HepG2 (cell line): ENCODE measurements around the gene LUC7L2. TPM values are rescaled to one million over a fixed set of nuclear protein-coding genes. Genes with fewer than 3 reads are reported as not detected.

Experiments
- ATAC-seq: fragments of 200-7000 bp; cut with Tn5 transposase; 3 replicates; pipeline ENCODE4 v1.9.1; 2020; ENCODE audit warnings: mild to moderate bottlenecking, moderate library complexity
- BruUV-seq: library from RNA; stranded (reverse); fragments of 400-500 nt; replicated peaks from 2 replicates; lab custom pipeline; 2021; lab: Mats Ljungman, UMichigan
- CTCF ChIA-PET: fragments of 300-600 bp; formaldehyde crosslinking; extraction: SDS; loops from one replicate; lab custom pipeline; 2021; ENCODE audit warnings: low total read pairs, inconsistent platforms, low intra/inter-chr PET ratio; lab: Yijun Ruan, JAX
- POLR2A ChIA-PET: fragments of 350-600 bp; sonication (Branson Sonifier 250); formaldehyde crosslinking; loops from one replicate; lab custom pipeline; 2020; ENCODE audit warnings: antibody characterized with exemption, inconsistent platforms; lab: Yijun Ruan, JAX
- DNase-seq: peaks from one replicate; pipeline ENCODE4 v3.0.0-alpha.2; 2015; ENCODE audit warnings: low spot score
- FAIRE-seq: peaks from 3 replicates; lab custom pipeline; 2011; peaks lifted over from hg19 to GRCh38; lab: Jason Lieb, UNC
- H2AFZ ChIP-seq: one replicate; pipeline ENCODE4 v1.6.1; 2011; ENCODE audit warnings: low read length, inconsistent platforms
- H3K27ac ChIP-seq: fragments of 300-600 bp; 3 replicates; pipeline ENCODE4 v1.8.0; 2011; ENCODE audit warnings: mixed run types, mild to moderate bottlenecking, mixed read lengths, low read length, inconsistent platforms; ENCODE audit not compliant: insufficient read depth; ENCODE audit errors: extremely low read length
- H3K27me3 ChIP-seq, 2 experiments: fragments of 200-600 bp in 1 of 2; 2 replicates in 1 of 2; 3 replicates in 1 of 2; pipeline versions ENCODE4 v1.6.0 to v1.8.0; 2011; ENCODE audit warnings: low read length in 2 of 2, mild to moderate bottlenecking in 2 of 2, moderate library complexity in 2 of 2, inconsistent platforms in 1 of 2; ENCODE audit not compliant: insufficient read depth in 2 of 2, control insufficient read depth in 1 of 2
- H3K36me3 ChIP-seq, 2 experiments: fragments of 200-600 bp in 1 of 2; replicated peaks in 1 of 2; 2 replicates in 1 of 2; 3 replicates in 1 of 2; pipeline versions ENCODE4 v1.5.1 to v1.8.0; 2011; ENCODE audit warnings: low read length in 2 of 2, inconsistent platforms in 1 of 2; ENCODE audit not compliant: insufficient read depth in 2 of 2, control insufficient read depth in 1 of 2
- H3K4me1 ChIP-seq: 2 replicates; pipeline ENCODE4 v1.5.1; 2012; ENCODE audit warnings: low read length, inconsistent platforms; ENCODE audit not compliant: insufficient read depth
- H3K4me2 ChIP-seq: 2 replicates; pipeline ENCODE4 v1.6.0; 2011; ENCODE audit warnings: low read depth, low read length, inconsistent platforms
- H3K4me3 ChIP-seq, 3 experiments: fragments of 200-600 bp in 1 of 3; sonication (generic), shearing (Covaris generic) in 1 of 3; replicated peaks in 1 of 3; 2 replicates each; pipeline ENCODE4 v1.5.1; 2011 to 2016; ENCODE audit warnings: low read length in 3 of 3, inconsistent platforms in 2 of 3, low read depth in 2 of 3, mild to moderate bottlenecking in 2 of 3, control low read depth in 1 of 3, mixed read lengths in 1 of 3; ENCODE audit not compliant: insufficient read depth in 1 of 3
- H3K79me2 ChIP-seq: one replicate; pipeline ENCODE4 v1.6.1; 2011; ENCODE audit warnings: low read length, inconsistent platforms; ENCODE audit not compliant: insufficient read depth
- H3K9ac ChIP-seq: 2 replicates; pipeline ENCODE4 v1.6.0; 2011; ENCODE audit warnings: mild to moderate bottlenecking, low read depth, low read length, inconsistent platforms; ENCODE audit not compliant: insufficient read depth
- H3K9me3 ChIP-seq: 2 replicates; pipeline ENCODE4 v1.5.1; 2012; ENCODE audit warnings: mild to moderate bottlenecking, low read length
- H4K20me1 ChIP-seq: 2 replicates; pipeline ENCODE4 v1.6.0; 2011; ENCODE audit warnings: inconsistent platforms, mild to moderate bottlenecking, low read length, moderate library complexity; ENCODE audit not compliant: insufficient read depth
- RARG ChIP-seq: sonication (generic); formaldehyde crosslinking; IDR thresholded peaks from 2 replicates; pipeline ENCODE4 v1.4.0; 2020; ENCODE audit warnings: low read depth, mild to moderate bottlenecking, missing genetic modification reagents
- STAG1 ChIP-seq: sonication (generic); formaldehyde crosslinking; IDR thresholded peaks from 2 replicates; pipeline ENCODE4 v1.4.0; 2020; ENCODE audit warnings: missing genetic modification reagents
- ZFP90 ChIP-seq: sonication (generic); formaldehyde crosslinking; IDR thresholded peaks from 2 replicates; pipeline ENCODE4 v1.8.0; 2022; ENCODE audit warnings: missing genetic modification reagents, mild to moderate bottlenecking, inconsistent platforms, borderline replicate concordance
- ZNF841 ChIP-seq: sonication (generic); formaldehyde crosslinking; IDR thresholded peaks from 2 replicates; pipeline ENCODE4 v1.8.1; 2023; ENCODE audit warnings: missing genetic modification reagents, borderline replicate concordance
- WGBS: methylation state at CpG from one replicate; pipeline ENCODE4 v1.1.6; 2017; ENCODE audit warnings: low lambda C conversion rate; 5-methylcytosine and 5-hydroxymethylcytosine counted together
- in situ Hi-C: cut with HindIII; loops from 2 replicates; pipeline ENCODE4 v1.10.0; 2017; ENCODE audit warnings: low pct_unique_long_range_greater_than_20kb; ENCODE audit not compliant: extremely low pct_ligation_motif_present
- intact Hi-C: fragments of 100-400 bp; cut with micrococcal nuclease; formaldehyde crosslinking; loops from one replicate; pipeline ENCODE4 v1.10.0; 2022; ENCODE audit not compliant: unreplicated experiment
- polyA plus RNA-seq, 8 experiments: library from polyadenylated mRNA; depleted of rRNA in 3 of 8; stranded (reverse) in 7 of 8; unstranded in 1 of 8; fragments of >200 nt; fragmentation: Illumina TruSeq in 4 of 8; extraction: Trizol in 4 of 8; gene quantifications; 2 replicates each; pipeline versions ENCODE4 v1.2.1 to v1.2.3, GENCODE V29; 2011 to 2016; ENCODE audit warnings: low read depth in 4 of 8, missing spikeins in 1 of 8, mixed read lengths in 1 of 8; ENCODE audit not compliant: insufficient read depth in 1 of 8
- total RNA-seq, 5 experiments: library from RNA; depleted of rRNA; stranded (reverse); fragments of >200 nt; fragmentation: Illumina TruSeq; extraction: Trizol; gene quantifications; 2 replicates each; pipeline ENCODE4 v1.2.3, GENCODE V29; 2016; ENCODE audit warnings: low read depth in 1 of 5
- TF ChIP-seq, protein P1 (sequence below): sonication (generic); formaldehyde crosslinking; conservative IDR thresholded peaks from 2 replicates; pipeline ENCODE4 v1.8.0; 2022; ENCODE audit warnings: low read depth, missing genetic modification reagents
- TF ChIP-seq, protein P2 (sequence below): sonication (generic); formaldehyde crosslinking; IDR thresholded peaks from 2 replicates; pipeline ENCODE4 v1.4.0; 2020; ENCODE audit warnings: missing genetic modification reagents

Gene LUC7L2
- total and polyA plus RNA-seq, 2 of the 13 experiments (the other 11 are each of a cell fraction or from before 2014, with no cell fraction given) = 17.9 to 50.7 TPM

GRCh38 chr7:139421123-139421522, 61.4 kb downstream of the LUC7L2 start:
- ATAC-seq (no peak), FAIRE-seq (no peak), DNase-seq (no peak)
- 53% methylated on average over 1 of the region's 1 CpG for WGBS
- ChIA-PET POLR2A (no interaction called here), CTCF (no interaction called here)
- intact Hi-C loops (no loop called here), in situ Hi-C loops (no loop called here)
- Histone ChIP-seq H3K9me3 (no peaks in the 10 kb centered on the region), H3K79me2 (no peaks in the 10 kb centered on the region), H3K9ac (no peak overlapping the region), H4K20me1 (no peaks in the 10 kb centered on the region), H3K36me3 (peaks cover 8 to 63% of the 10 kb centered on the region in 2 experiments), H3K4me1 (no peaks in the 10 kb centered on the region), H2AFZ (no peak overlapping the region), H3K27me3 (no peaks in the 10 kb centered on the region), H3K4me2 (no peak overlapping the region), H3K27ac (no peak overlapping the region), H3K4me3 (no peak overlapping the region)
- BruUV-seq = no TSS peak
- TF ChIP-seq STAG1 (CRISPR knock-in tag) (no peak), ZNF841 (CRISPR knock-in tag) (no peak), ZFP90 (CRISPR knock-in tag) (no peak), RARG (no peak)
- TF ChIP-seq, protein P1, sequence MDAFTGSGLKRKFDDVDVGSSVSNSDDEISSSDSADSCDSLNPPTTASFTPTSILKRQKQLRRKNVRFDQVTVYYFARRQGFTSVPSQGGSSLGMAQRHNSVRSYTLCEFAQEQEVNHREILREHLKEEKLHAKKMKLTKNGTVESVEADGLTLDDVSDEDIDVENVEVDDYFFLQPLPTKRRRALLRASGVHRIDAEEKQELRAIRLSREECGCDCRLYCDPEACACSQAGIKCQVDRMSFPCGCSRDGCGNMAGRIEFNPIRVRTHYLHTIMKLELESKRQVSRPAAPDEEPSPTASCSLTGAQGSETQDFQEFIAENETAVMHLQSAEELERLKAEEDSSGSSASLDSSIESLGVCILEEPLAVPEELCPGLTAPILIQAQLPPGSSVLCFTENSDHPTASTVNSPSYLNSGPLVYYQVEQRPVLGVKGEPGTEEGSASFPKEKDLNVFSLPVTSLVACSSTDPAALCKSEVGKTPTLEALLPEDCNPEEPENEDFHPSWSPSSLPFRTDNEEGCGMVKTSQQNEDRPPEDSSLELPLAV (CRISPR knock-in tag) = no peak
- TF ChIP-seq, protein P2, sequence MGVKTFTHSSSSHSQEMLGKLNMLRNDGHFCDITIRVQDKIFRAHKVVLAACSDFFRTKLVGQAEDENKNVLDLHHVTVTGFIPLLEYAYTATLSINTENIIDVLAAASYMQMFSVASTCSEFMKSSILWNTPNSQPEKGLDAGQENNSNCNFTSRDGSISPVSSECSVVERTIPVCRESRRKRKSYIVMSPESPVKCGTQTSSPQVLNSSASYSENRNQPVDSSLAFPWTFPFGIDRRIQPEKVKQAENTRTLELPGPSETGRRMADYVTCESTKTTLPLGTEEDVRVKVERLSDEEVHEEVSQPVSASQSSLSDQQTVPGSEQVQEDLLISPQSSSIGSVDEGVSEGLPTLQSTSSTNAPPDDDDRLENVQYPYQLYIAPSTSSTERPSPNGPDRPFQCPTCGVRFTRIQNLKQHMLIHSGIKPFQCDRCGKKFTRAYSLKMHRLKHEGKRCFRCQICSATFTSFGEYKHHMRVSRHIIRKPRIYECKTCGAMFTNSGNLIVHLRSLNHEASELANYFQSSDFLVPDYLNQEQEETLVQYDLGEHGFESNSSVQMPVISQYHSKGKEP = no peak
